Activated T-cell treated with anti-CD3 and anti-CD28 coated beads, Interleukin-2, amount 50 U/mL, for 4 hours (primary cell): ENCODE results near the gene PSD4. TPM values are rescaled to one million over a fixed set of nuclear protein-coding genes. Genes with fewer than 3 reads are reported as not detected.

Source experiments
- ATAC-seq, 2 donors: fragments of 200-7000 bp; cut with Tn5 transposase; one replicate each; pipeline ENCODE4 v1.10.0; 2021
- DNase-seq: peaks from one replicate; pipeline ENCODE4 v3.0.0-alpha.2; 2020
- H3K27me3 Mint-ChIP-seq: one replicate; pipeline ENCODE4 v1.8.0; 2021; ENCODE audit warnings: low read depth, mixed read lengths
- H3K36me3 Mint-ChIP-seq: one replicate; pipeline ENCODE4 v1.8.0; 2022; ENCODE audit warnings: mixed read lengths; ENCODE audit not compliant: insufficient read depth
- H3K4me1 Mint-ChIP-seq: one replicate; pipeline ENCODE4 v1.8.0; 2021; ENCODE audit warnings: low read depth, mixed read lengths
- H3K4me3 Mint-ChIP-seq: one replicate; pipeline ENCODE4 v1.8.0; 2021; ENCODE audit warnings: mild to moderate bottlenecking, moderate library complexity, mixed read lengths
- H3K9me3 Mint-ChIP-seq: one replicate; pipeline ENCODE4 v1.8.0; 2021; ENCODE audit warnings: mixed read lengths
- total RNA-seq, 3 donors: library from RNA; stranded (reverse); gene quantifications; one replicate each; pipeline ENCODE4 v1.2.1, GENCODE V29; 2021

The PSD4 gene
- total RNA-seq, 3 donors from 2014 or later, result 155 to 172 (median 164) TPM

DNA sequence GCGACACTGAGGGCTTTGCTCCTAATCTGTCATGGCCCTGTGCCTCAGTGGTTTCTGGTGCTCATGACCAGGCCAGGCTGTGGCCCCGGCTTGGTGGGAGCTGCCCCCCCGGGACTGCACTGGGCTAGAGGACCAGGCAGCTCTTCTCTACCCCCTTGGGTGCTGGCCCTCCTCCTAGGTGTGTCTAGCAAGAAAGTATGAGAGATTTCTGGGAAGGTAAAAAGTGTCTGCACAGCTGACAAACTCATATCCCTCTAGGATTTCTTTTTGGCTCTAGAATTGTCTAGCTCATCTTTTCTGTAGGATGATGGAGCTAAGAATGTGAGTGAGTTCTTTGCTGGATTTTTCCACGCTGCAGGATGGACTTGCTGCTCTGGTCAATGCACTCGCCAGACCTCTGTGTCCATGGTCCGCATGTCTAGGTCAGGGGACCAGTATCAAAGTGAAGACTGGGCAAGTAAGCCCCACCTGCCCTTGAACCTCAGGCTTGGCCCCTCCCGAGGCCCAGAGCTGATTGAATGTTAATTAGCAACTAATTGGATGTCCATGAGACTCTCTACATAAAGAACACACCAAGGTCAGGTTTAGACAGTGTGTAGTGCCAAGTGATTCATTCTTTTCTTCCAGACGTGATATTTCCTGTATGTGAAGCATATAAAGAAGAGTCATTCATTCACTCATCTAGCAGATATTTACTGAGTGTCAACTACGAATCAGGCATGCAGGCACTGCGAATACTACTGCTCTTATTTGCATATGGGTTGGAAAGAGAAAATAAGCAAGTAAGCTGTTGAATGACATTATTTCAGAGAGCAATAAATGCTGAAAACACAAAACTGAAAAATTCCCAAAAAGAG lies 15.6 kb upstream of the PSD4 start:
- Mint-ChIP-seq H3K4me1 (peaks cover 30% of the 10 kb centered on the region), H3K9me3 (no peaks in the 10 kb centered on the region), H3K36me3 (no peaks in the 10 kb centered on the region), H3K27me3 (no peaks in the 10 kb centered on the region), H3K4me3 (peak overlapping the region; percentile 86)
- DNase-seq, result no peak
- ATAC-seq, result peak; percentile 78 to 80

DNA sequence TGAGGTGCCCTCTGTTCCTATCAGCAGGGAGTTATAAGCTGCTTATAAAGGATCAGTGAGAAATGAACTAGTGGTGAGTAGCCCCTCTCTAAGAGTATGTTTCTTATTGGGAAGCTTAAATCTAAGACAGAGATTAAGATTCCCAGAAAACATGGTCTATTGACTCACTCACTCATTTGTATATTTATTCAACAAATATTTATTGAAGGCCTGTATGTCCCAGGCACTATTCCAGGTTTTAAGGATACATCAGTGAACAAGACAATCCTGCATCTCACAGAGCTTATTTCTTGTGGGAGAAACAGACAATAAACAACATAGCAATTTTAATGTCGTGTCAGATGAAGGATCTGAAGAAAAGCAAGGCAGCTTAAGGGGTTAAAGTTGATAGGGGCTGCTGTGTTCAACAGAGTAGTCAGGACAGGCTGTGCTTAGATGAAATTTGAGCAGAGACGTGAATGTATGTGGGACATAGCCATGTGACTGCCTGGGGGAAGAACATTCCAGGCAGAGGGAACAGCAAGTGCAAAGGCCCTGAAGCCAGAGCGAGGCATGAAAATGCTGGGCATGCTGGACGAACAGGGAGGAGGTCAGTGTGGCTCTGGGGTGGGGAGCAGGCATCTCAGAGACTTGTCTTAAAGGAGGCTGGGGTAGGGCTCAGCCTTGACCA lies 14.8 kb upstream of the PSD4 start:
- Mint-ChIP-seq H3K4me3 (no peak overlapping the region), H3K36me3 (no peaks in the 10 kb centered on the region), H3K9me3 (no peaks in the 10 kb centered on the region), H3K27me3 (no peaks in the 10 kb centered on the region), H3K4me1 (peaks cover 31% of the 10 kb centered on the region)
- DNase-seq (no peak), ATAC-seq (no peak)

DNA sequence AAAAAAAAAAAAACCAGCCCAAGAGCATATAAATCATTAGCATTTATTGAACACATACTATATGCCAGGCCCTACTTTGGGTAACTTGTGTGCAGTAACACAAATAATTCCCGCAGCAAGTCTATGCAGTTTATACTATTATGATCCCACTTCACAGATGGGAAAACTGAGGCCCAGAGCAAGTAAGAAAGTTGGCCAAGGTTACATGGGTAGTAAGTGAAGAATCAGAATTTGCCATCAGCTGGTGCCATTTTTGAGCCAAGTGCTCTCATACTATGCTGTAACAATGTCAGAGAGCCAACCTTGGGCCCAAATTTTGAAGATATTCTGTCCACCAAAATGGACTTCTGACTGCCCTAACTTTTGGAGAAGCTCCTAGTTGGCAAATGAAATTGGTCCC lies 13.5 kb upstream of the PSD4 start:
- no peak overlapping the region for H3K4me3 Mint-ChIP-seq
- no peak for DNase-seq

DNA sequence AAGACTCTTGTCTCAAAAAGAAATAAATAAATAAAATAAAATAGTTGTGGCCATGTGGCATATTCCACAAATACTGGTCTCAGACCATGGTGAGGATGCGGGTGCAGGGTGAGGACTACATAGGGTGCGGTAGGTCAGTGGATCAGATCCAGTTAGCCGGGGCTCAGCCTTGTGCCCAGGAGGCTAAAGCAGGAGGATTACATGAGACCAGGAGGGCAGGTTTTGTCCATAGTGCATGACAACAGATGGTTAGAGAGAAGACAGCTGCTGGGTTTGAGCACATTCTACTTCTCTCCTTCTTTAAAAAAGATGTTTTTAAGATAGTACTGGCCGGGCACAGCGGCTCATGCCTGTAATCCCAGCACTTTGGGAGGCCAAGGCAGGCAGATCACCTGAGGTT lies 12.8 kb upstream of the PSD4 start:
- Mint-ChIP-seq H3K27me3 (no peaks in the 10 kb centered on the region), H3K4me1 (peaks cover 42% of the 10 kb centered on the region), H3K36me3 (no peaks in the 10 kb centered on the region), H3K9me3 (no peaks in the 10 kb centered on the region), H3K4me3 (no peak overlapping the region)
- DNase-seq (no peak), ATAC-seq (no peak)

More for the DNA sequence above, 13.5 kb upstream of the PSD4 start:
- H3K9me3 Mint-ChIP-seq, result no peaks in the 10 kb centered on the region
- peaks cover 39% of the 10 kb centered on the region for H3K4me1 Mint-ChIP-seq
- no peaks in the 10 kb centered on the region for H3K27me3 Mint-ChIP-seq
- ATAC-seq, result no peak
- no peaks in the 10 kb centered on the region for H3K36me3 Mint-ChIP-seq

DNA sequence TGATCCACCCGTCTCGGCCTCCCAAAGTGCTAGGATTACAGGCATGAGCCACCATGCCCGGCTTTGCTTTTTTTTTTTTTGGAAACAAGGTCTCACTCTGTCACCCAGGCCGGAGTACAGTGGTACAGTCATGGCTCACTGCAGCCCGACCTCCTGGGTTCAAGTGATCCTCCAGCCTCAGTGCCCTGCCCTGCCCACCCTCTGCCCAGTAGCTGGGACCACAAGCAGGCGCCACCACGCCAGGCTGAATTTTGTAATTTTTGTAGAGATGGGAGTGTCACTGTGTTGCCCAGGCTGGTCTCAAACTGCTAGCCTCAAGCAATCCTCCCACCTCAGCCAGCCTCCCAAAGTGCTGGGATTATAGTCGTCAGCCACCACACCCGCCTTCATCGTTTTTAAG lies 11.6 kb upstream of the PSD4 start:
- no peak overlapping the region for H3K4me3 Mint-ChIP-seq
- H3K9me3 Mint-ChIP-seq, result no peaks in the 10 kb centered on the region
- H3K4me1 Mint-ChIP-seq, result peaks cover 43% of the 10 kb centered on the region
- no peak for ATAC-seq
- no peak for DNase-seq
- H3K27me3 Mint-ChIP-seq, result no peaks in the 10 kb centered on the region
- H3K36me3 Mint-ChIP-seq, result no peaks in the 10 kb centered on the region

DNA sequence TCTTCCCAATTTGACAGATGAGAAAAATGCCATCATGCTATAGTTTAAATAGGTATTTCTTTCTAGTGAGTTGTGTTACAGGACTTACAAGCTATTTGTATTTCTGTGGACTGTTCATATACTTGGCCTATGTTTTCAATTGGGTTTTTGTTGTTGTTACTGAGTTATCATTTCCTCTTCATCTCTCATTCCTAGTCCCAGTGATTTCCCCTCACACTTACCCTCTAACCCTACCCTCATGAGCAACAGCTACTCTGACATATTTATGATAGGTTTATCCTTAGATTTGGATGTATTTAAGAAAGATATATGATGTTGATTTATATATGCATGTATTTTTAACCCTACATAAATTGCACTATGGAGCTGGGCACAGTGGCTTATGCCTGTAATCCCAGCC lies 10.9 kb upstream of the PSD4 start:
- no peaks in the 10 kb centered on the region for H3K27me3 Mint-ChIP-seq
- DNase-seq, result no peak
- peaks cover 48% of the 10 kb centered on the region for H3K4me1 Mint-ChIP-seq
- H3K9me3 Mint-ChIP-seq, result no peaks in the 10 kb centered on the region
- ATAC-seq, result no peak
- H3K4me3 Mint-ChIP-seq, result no peak overlapping the region
- no peaks in the 10 kb centered on the region for H3K36me3 Mint-ChIP-seq

DNA sequence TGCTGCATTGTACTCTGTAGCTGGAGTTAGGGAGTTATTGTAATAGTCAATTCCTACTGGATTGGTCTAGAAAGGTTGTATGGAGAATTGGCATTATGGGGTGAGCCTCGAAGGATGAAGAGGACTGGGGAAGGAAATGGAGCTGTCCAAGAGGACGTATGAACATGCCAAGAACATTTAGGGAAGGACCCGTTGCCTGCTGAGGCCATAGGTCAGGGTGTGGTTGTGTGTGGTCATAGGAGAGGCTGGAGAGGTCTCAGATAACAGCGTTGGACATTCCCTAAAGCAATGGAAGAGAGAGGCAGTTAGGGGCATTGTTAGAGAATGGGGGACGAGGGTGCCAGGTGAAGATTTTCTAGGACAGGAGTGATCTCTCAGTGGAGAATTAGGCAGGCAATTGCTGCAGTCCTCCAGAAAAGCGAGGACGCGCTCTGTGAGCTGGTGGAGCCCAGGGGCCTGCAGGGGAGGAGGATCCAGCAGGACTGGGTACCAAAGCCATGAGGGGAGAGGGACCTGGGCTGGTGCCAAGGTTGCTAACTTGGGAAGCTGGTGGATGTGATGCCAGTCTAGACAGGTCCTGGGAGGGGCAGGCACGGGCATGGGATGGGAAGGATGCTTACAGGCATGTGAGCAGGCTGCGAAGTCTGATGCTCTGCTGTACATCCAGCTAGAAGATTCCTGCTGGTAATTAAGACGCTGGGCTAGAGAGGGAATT lies 9.4 kb upstream of the PSD4 start:
- no peak for ATAC-seq
- Mint-ChIP-seq H3K36me3 (no peaks in the 10 kb centered on the region), H3K9me3 (no peaks in the 10 kb centered on the region), H3K27me3 (no peaks in the 10 kb centered on the region), H3K4me1 (peaks cover 49% of the 10 kb centered on the region), H3K4me3 (no peak overlapping the region)
- DNase-seq, result no peak

DNA sequence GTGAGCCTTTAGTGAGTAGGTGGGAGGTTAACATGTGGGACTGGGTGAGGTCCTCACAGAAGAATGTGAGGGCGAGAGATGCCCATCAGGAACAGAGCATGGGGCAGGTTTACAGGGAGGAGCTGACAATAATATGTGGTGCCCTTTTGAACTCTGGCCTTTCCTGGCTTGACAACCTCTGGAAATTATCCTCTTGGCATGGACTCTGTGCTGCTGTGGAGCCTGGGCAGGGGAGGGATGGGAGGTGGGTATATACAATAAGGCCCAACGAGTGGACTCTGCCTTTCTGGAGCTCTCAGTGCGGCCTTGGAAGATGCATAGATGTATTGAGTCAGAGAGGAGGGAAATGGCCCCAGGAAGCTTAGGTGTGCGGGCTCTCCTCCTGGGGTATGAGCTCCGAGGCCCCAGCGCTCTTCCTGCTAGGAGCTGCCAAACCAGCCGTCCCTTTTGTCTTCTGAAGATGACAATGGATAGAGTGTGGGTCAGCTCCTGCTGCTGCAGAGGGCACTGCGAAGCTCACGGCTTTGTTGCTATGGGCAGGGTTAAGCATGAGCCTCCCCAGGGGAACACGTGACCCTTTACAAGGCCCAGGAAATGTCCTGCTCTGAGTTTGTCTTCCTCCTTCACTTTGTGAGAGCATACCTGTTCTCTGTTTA lies 8.7 kb upstream of the PSD4 start:
- H3K4me3 Mint-ChIP-seq, result no peak overlapping the region

DNA sequence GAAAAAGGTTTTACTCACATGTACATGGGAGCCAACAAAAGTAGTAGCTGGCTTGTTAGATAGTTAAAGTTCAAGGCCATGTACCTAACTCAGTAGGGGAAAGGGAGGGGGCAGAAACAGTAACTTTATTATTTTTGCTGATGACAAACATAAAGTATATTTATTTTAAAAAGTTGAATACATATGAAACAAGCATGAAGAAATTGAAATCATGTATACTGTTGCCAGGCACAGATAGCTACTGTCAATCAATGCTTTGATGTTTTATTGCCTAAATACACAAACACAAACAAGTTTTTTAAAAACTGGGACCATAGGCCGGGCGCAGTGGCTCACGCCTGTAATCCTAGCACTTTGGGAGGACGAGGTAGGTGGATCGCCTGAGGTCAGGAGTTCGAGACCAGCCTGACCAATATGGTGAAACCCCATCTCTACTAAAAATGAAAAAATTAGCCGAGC lies 7.6 kb upstream of the PSD4 start:
- Mint-ChIP-seq H3K4me3 (no peak overlapping the region), H3K9me3 (no peaks in the 10 kb centered on the region), H3K36me3 (no peaks in the 10 kb centered on the region), H3K27me3 (no peaks in the 10 kb centered on the region), H3K4me1 (peaks cover 61% of the 10 kb centered on the region)
- ATAC-seq (no peak), DNase-seq (no peak)

More for the DNA sequence above, 8.7 kb upstream of the PSD4 start:
- no peaks in the 10 kb centered on the region for H3K36me3 Mint-ChIP-seq
- peaks cover 55% of the 10 kb centered on the region for H3K4me1 Mint-ChIP-seq
- H3K27me3 Mint-ChIP-seq, result no peaks in the 10 kb centered on the region
- no peak for DNase-seq
- H3K9me3 Mint-ChIP-seq, result no peaks in the 10 kb centered on the region
- no peak for ATAC-seq

DNA sequence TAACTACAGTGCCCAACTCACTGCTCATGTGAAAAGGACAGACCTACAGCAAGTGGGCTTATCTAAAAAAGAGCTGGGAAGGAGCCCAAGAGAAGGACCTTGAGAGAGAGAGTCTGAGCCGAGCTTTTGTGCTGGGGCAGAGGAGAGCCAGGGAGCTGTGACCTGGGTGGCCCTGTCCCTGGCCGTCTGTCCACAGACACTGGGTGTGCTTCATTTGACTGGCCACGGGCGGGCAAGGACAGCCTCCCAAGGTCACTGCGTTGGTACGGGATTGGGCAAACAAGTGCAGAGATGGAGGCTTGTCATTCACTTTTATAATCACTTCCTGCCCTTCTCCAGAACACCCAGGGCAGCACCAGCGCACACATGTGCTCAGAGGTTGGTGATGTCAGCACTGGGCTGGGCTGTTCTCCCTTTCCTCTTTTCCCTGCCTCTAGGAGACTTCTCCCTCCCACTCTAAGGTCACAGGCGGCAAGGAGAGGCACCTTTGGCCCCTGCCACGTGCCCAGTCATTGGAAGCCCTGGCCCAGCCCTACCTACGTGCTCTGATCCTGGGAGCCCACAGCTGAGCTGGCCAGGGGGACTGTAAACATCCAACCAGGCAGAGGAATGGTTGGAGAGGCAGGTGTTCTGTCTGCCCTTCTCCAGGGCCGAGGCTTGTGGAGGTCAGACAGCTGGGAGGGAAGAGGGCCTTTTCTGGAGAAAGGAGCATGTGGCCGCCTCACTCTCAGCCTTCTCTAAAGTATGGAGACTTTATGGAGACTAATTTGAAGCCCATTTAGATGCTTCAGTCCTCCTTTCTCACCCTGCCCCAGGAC lies 6.4 kb upstream of the PSD4 start:
- peak; percentile 24 for DNase-seq
- Mint-ChIP-seq H3K4me1 (peaks cover 72% of the 10 kb centered on the region), H3K36me3 (no peaks in the 10 kb centered on the region), H3K4me3 (peak overlapping the region; percentile 67), H3K27me3 (no peaks in the 10 kb centered on the region), H3K9me3 (no peaks in the 10 kb centered on the region)
- peak; percentile 79 to 86 for ATAC-seq

DNA sequence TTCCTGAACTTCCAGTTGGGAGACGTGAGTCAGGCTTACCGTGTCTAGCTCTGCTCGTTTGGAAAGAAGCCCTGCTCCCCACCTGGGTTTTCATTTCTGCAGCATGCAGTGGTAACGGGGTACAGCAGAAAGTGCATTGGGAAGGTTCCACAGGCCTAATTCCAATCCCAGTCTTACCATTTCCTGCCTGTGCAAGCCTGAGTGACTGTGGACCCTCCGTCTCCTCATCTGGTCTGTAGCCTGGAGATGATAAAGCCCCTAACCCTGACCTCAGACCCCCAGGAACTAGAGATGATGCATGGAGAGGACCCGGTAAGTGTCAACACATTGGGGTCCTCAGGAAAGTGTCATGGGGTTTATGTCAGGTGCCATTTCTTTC lies 5.8 kb upstream of the PSD4 start:
- Mint-ChIP-seq H3K4me1 (peaks cover 72% of the 10 kb centered on the region), H3K9me3 (no peaks in the 10 kb centered on the region), H3K36me3 (no peaks in the 10 kb centered on the region), H3K4me3 (peak overlapping the region; percentile 55), H3K27me3 (no peaks in the 10 kb centered on the region)
- ATAC-seq (no peak), DNase-seq (no peak)

DNA sequence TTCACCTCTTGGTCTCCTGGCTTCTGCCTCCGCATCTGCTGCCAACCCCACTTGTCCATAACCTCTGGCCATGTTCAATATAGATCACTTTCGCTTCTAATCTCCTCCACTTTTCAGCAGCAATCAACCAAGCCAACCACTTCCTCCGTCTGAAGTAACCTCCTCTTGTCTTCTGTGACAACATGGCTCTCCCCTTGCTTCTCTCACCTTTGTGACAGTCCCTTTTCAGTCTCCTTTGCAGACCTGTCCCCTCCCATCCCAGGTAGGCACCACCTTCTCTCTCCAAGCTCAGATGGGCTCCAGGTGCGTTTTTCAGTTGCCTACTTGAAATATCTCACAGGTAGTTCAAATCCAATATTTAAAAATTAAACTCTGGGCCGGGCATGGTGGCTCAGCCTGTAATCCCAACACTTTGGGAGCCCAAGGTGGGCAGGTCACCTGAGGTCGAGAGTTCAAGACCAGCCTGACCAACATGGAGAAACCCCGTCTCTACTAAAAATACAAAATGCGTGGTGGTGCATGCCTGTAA lies 4.7 kb upstream of the PSD4 start:
- no peak for ATAC-seq
- H3K27me3 Mint-ChIP-seq, result no peaks in the 10 kb centered on the region
- H3K4me3 Mint-ChIP-seq, result peak overlapping the region; percentile 55
- peaks cover 80% of the 10 kb centered on the region for H3K4me1 Mint-ChIP-seq
- H3K9me3 Mint-ChIP-seq, result no peaks in the 10 kb centered on the region
- no peaks in the 10 kb centered on the region for H3K36me3 Mint-ChIP-seq
- no peak for DNase-seq

DNA sequence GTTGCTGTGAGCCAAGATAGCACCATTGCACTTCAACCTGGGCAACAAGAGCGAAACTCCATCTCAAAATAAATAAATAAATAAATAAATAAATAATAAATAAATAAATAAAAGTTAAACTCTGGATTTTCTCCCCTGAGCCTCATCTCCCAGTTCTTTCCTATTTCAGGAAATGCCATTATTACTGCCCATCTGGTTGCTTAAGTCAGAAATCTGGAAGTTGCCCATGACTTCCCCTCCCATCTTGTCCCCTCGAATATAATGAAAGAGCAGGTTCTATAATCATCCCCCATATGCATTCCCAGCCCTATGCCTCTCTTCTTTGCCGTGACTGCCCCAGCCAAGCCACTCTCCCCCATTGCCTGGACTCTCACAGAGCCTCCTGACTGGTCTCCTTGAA lies 4.2 kb upstream of the PSD4 start:
- no peaks in the 10 kb centered on the region for H3K9me3 Mint-ChIP-seq
- no peak for ATAC-seq
- no peak overlapping the region for H3K4me3 Mint-ChIP-seq

More for the DNA sequence above, 4.2 kb upstream of the PSD4 start:
- no peaks in the 10 kb centered on the region for H3K27me3 Mint-ChIP-seq
- no peaks in the 10 kb centered on the region for H3K36me3 Mint-ChIP-seq
- peaks cover 76% of the 10 kb centered on the region for H3K4me1 Mint-ChIP-seq
- DNase-seq, result no peak
